ENCODE data around the gene COG8.

DNA sequence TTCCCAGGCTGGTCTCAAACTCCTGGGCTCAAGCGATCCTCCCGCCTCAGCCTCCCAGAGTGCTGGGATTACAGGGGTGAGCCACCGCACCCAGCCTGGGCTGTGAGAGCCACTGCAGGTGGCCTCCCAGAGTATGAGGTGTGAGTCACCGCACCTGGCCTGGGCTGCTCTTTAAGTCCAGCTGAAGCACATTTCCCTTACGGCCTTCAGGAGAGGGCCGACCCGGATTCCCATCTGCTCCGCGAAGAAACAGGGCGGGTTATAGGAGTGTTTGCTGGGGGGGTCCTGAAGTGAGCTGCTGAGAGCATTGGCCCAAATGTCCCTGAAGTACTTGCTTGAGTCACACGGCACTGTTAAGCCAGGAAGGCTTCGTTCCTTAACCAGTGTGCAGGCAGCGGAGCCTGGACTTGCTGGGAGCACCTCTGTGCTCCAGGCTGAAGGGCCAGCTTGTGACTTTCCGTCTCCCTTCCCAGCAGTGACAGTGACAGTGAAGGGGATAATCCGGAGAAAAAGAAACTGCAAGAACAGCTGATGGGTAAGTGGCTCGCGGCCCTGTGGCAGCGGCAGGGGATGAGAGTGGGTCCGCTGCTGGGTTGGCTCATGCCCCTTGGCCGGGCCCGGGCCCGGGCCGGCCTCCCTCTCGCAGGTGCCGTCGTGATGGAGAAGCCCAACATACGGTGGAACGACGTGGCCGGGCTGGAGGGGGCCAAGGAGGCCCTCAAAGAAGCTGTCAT, 21.0 kb downstream of the COG8 start:
- TF ChIP-seq, protein P1, sequence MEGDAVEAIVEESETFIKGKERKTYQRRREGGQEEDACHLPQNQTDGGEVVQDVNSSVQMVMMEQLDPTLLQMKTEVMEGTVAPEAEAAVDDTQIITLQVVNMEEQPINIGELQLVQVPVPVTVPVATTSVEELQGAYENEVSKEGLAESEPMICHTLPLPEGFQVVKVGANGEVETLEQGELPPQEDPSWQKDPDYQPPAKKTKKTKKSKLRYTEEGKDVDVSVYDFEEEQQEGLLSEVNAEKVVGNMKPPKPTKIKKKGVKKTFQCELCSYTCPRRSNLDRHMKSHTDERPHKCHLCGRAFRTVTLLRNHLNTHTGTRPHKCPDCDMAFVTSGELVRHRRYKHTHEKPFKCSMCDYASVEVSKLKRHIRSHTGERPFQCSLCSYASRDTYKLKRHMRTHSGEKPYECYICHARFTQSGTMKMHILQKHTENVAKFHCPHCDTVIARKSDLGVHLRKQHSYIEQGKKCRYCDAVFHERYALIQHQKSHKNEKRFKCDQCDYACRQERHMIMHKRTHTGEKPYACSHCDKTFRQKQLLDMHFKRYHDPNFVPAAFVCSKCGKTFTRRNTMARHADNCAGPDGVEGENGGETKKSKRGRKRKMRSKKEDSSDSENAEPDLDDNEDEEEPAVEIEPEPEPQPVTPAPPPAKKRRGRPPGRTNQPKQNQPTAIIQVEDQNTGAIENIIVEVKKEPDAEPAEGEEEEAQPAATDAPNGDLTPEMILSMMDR (optimal IDR thresholded peaks at IDR 0.05 in 1 of 3, IDR thresholded peaks at IDR 0.05 in 1 of 3, conservative IDR thresholded peaks at IDR 0.05 in 1 of 3; ENCODE audit: extremely low read depth in 1 of 3, insufficient read depth in 2 of 3, low read length in 3 of 3), result no peak
- no peak for TF ChIP-seq EZH2 (IDR thresholded peaks at IDR 0.05; ENCODE audit: low read length)
